Myocyte (in vitro differentiated cells): ENCODE measurements around the gene SYNDIG1. TPM values are rescaled to one million over a fixed set of nuclear protein-coding genes. Genes with fewer than 3 reads are reported as not detected.

Source experiments
- DNase-seq: peaks from one replicate; pipeline ENCODE4 v3.0.0-alpha.2; 2012; ENCODE audit warnings: low read depth
- total RNA-seq: library from RNA; depleted of rRNA; stranded (reverse); fragments of >200 nt; gene quantifications from 2 replicates; pipeline ENCODE4 v1.2.3, GENCODE V29; 2014

The SYNDIG1 gene
- total RNA-seq, 1 donor from 2014 or later, result not detected

DNA sequence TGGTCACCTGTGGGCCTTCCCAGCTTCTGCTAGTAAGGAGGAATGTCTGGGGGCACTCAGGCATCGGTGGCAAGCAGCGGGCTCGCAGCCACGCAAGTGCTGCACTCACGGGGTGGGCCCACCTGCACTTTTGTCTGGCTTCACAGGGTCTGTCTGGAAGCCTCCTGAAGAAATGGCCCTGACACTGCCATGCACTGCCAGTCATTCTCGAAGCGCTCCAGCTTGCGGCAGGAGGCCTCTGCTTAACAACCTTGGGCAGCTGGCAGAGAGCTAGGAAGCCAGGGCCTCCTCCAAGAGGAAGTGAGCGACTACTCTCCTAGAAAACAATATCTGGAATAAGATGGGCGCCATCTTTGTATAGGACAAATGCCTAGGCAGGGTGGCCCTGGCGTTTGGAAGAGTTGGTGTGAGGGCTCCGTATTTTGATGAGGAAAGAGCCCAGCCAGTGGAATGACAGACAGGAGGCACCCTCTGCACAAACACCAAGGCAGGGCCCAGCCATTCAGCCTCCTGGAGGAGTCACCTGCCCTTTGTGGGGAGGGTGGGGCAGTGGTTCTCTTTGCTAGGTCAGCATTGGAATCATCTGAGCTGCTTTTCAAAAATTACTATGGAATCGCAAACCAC, 113.9 kb downstream of the SYNDIG1 start:
- no peak for DNase-seq

DNA sequence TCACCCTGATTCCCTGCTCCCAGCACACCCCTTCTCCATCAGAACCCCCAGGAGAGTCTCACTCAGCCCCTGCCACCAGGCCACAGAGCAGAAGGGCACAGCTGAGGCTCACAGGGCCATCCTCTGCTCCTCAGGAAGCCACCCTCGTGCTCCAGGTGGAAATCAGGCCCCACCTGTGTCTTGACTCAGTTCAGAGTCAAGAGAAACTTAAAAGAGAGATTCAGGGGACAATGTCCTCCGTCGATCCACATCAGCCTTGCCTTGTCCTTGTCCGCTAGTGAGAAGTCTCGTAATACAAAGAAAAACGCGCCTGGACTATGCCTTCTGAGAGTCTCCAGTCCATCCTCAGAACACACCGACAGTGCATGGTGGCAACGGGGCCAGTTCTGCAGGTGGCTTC, 114.6 kb downstream of the SYNDIG1 start:
- DNase-seq, result no peak

DNA sequence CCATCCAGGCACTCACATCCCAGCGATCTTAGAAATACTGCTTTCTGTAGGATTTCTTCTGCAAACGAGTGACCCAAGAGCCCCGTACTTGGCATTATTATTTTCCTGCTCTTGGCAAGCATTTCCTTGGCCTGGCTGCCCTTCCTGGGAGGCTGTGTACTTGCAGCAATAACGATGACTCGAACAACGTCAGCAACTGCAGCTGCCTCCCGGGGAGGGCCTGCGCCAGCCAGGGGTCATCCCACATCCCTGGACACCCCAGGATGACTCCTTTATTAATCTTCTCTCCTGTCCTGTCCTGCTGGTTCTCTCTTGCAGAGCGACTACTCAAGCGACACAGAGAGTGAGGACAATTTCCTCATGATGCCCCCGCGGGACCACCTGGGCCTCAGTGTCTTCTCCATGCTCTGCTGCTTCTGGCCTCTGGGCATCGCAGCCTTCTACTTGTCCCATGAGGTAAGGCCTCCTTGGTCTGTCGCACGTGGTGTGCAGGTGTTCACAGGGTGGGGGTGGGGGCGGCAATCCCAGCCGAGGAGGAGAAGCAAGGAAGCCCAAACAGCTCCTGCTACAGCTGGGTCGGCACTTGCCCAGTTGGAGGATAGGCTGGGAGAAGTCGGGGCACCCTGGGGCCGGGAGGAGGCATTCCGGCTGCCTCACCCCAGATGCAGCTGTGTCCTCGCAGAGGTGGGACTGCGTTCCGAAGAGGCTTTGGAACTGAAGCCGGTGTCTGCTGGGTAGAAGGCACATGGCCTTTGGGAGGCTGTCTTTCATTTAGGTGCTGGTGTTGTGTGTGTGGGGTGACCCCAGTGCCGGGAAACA, 115.3 kb downstream of the SYNDIG1 start:
- peak; percentile 22 for DNase-seq

DNA sequence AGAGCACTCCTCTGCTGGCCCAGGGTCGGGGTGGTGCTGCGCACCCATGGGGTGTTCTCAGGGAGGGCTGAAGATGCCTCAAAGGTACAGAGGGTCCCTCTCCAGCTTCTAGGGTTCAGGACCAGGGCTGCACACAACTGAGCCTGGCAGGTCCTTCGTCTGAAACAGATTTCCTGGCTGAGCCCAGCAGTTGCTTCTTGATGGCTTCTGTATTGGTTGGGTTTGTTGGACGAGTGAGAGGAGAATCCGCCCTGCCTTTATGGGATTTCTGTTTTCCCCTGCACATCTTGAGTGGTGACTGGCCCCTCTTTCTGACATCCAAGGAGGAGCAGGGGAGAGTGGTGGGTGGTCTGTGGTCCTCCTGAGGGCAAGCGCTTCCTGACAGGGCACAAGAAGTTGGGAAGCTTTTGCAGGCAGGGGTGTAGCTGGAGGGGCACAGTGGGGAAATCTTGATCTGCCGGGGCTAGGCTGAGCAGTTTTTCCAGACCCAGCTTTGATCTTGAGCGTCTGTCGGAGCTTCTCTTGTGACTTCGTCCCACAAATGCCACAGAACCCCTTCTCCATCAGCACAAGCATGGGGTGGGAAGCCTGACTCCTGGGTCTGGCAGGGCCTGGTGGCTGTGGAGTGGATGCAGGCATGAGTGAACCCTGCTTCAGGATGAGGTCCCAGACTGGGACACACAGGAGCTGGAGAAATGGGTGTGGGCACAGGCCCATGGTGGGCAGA, 116.5 kb downstream of the SYNDIG1 start:
- no peak for DNase-seq

DNA sequence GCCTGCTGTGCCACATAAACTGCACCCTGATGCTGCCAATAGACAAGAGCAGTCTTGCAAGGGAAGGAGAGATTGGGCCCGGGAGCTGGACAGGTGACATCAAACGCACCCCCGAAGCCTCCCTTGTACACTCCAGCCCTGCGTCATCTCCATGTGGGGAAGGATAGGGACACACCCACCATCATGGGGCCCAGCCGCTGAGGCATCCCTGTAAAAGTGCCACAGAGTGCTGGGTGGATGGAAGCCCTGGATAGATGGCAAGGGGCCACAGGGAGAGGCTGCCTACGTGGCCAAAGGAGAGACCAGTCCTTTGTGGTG, 117.1 kb downstream of the SYNDIG1 start:
- DNase-seq, result no peak

DNA sequence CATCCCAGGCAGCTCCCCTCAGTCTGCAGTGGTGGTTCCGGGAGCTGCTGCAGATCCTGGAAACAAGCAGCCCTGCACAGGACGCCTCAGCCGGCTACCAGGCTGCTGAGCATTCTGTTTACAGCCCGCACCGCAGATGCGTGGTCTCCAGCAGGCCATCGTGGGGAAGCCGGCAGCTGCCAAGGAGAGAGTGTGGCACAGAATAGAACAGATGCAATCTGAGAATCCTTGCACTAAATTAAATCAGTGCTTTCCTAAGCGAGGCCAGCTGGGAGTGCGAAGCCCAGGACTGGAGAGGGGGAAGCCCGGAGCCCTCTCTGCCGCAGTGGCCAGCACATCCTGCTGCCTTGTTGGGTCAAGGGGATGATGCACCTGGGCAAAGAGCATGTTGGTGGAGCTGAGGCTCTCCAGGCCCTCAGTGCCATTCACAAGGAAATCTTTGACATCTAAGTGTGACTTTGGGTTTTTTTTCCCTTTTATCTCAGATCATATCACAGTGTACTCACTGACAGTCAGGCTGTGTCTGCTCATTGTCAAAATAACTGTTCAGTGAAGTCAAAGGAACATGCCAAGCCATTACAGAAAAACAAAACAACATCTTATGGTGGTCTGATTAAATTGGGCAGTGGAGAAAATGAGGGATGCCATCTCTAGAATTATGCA, 118.1 kb downstream of the SYNDIG1 start:
- DNase-seq, result peak; percentile 71

DNA sequence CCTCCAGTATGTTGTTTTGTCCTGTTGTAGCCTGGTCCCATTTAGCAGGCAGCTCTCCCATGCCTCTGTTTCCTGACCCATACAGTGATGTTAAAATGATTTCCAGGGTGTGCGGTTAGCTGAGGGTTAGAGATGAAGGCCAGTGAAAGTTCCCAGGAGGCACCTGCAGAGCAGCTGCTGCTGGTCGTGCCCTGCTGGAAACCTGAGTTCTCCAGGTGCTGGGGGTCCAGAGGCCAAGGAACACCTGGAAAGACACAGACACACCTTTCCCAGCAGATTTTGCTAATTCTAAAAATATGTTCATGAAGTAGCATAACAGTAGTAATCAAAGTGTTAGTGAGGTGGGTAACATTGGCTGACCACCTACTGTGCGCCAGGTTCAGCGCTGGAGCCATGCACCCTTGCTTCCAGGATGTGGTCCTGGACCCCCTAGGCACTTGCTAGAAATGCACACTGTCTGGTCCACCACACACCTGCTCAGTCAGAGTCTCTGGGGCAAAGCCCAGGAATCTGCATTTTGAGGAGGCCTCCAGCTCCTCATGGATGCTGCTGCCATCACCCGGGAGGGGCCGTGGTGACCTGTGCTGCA, 118.7 kb downstream of the SYNDIG1 start:
- no peak for DNase-seq

DNA sequence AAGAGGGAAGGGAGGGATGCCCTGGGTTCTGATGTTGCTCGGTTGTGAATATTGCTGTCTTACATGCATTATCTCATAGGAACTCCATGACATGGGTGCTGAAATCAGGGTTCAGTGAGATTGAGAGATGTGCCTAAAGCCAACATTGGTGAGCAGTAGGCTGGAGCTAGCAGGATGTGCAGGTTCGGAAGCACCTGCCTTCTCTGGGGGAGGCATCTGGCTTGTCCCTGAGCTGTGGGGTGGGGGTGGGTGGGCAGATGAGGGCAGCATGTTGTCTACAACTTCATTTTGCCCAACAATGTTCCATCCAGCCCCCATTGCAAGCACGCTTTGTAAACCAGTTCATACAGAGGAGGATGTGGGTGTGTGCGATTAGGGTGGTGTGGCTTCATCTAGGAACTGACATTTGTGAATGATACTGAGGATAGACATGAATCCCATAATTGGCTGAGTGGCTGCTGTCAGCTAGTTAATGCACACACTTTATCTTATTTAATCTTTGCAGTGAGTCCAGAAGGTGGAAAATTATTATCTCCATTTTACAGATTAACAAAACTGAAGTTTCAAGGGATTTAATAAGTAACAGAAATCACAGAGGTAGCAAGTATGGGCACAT, 119.4 kb downstream of the SYNDIG1 start:
- no peak for DNase-seq

DNA sequence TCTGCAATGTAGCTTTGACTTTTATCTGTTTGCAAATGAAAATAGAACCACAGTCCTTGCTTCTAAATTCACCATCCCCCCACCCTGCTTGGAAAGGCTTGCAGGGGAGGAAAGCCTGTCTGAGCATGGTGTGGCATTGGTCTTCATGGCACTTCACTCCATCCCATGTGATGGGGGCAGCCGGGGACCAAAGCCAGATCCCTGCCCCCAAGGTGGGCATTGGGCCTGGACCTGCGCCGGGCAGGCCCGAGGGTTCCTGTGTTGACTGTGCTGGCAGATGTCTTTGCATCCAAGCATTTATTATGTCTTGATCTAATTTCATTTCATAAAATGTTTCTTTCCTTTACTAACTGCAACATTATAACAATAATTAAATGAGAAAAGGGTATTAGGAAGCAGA, 120.0 kb downstream of the SYNDIG1 start:
- no peak for DNase-seq

DNA sequence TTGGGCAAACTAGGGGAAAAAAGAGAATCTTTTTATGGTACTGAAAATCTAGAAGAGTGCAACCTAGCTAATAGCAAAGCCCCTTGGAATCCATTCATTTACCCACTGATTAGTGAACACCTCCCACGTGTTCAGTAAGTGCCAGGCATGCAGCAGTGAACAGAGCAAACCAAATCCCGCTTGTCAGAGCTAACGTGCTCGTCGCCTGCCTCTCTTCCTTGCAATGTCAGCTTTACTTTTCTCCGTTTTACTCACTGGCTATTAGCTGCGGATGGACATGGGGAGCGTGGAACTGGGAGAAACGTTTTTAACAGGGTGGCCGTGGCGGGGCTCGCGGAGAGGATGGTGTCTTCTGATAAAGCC, 120.4 kb downstream of the SYNDIG1 start:
- DNase-seq, result no peak

DNA sequence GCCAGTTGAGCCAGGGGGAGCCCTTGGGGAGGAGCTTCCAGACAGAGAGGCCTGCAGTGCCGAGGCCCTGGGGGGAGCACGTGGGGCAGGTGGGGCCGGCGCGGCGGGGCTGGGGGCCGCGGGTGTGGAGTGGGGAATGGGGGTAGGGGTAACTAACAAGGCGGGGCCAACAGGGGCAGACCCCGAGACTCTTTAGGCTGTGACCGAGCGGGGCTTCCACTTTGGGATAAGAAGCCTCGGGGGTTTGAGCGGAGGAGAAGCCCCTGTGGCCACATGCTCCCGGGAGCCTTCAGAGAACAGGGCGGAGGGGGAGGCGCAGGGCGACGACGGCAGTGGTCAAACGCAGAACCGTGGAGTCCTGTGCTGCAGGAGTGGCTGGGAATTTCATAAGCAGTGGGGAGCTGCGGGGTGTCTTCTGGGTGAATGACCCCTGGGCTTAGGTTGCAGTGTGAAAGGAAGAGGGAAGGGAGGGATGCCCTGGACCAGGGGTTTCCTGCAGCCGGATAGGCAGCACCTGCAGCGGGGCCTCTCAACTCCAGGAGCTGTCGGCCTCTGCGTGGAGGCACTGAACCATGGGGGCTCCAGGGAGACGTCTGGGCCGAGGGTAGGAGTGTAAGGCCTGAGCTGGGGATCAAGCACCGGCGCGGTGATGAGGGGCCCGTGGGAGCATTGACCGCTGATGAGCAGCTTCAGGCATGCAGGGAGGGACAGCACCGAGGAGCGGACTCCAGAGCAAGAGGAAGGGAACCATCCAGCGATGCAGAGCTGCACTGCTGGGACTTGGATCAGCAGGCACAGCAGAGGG, 121.0 kb downstream of the SYNDIG1 start:
- no peak for DNase-seq

DNA sequence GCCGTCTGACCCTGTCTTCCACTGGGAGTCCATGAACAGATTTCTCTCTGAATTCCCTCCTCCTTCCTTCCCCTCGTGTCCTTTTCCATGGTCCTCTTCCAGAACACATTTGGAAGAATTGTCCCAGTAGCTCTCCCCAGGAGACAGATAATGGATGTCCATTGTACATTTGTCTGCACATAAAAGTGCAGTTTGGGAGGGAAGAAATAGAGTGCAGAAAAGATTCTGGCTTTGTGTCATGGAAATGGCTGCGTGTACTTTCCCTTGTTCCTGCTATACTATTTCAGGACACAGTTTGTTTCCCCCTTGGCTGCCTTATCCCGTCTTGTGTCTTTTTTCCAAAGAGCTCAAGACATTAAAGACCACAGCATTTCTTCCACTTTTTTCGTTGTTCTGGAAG, 127.6 kb downstream of the SYNDIG1 start:
- DNase-seq, result no peak

DNA sequence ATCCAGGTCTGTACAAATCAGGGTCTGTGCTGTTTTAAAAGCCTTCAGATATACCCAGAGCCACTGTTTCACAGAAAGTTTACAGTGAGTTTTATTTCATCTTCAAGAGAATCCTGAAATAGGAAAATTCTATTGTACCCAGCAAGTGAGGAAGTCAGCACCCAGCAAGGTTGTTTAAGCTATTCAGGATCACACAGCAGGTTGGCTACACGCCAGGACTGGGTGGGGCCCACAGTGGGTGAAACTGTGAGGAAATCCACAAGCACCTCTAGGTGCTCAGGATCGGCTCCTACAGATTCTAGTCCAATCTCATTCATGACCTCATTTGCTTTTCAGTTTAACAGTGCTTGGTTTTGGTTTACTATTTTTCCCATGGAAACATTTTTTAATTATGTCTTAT, 128.9 kb downstream of the SYNDIG1 start:
- no peak for DNase-seq

DNA sequence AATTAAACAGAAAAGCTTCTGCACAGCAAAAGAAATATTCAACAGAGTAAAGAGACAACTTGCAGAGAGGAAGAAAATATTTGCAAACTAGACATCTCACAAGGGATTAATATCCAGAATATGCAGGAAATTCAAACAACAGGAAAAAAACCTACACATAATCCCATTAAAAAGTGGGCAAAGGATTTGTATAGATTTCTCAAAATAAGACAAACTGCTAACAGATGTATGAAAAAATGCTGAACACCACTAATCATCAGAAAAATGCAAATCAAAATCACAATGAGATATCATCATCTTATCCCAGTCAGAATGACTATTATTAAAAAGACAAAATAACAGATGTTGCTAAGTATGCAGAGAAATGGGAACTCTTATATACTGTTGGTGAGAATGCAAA, 129.6 kb downstream of the SYNDIG1 start:
- DNase-seq, result no peak

DNA sequence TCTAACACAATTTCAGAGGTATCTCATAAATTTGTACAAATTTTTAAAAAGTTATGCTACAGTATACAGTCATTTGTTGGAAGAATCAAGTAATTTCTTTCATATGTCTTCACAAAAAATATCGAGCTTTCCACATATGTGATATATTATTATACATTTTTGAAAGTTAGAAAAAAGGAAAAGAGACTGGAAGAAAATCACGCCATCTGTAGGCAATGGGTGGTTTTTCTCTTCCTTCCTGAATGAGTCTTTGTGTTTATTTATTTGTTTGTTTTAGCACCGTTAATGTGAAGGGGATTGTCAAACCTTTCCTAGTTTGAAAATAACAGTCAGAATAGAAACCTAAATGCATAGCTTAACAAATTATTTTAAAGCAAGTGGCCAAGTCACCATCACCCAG, 130.6 kb downstream of the SYNDIG1 start:
- no peak for DNase-seq

DNA sequence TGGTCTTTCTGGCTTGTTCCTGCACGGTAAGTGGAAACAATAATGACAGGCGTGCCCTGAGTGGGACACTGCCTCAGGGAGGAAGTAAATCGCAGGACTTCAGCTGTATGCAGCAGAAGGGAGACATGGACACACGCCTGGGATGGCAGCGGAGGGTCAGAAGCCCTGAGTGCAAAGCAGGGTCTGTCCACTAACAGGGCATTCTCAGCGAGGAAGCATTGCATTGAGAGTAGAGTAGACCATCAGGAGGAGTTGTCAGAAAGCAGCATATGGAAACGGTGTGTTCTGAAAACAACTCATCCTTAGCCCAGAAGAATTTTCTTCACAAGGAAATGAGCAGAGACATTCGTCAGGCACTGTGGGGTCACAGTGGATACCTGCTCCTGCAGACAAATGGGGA, 134.0 kb downstream of the SYNDIG1 start:
- DNase-seq, result no peak

DNA sequence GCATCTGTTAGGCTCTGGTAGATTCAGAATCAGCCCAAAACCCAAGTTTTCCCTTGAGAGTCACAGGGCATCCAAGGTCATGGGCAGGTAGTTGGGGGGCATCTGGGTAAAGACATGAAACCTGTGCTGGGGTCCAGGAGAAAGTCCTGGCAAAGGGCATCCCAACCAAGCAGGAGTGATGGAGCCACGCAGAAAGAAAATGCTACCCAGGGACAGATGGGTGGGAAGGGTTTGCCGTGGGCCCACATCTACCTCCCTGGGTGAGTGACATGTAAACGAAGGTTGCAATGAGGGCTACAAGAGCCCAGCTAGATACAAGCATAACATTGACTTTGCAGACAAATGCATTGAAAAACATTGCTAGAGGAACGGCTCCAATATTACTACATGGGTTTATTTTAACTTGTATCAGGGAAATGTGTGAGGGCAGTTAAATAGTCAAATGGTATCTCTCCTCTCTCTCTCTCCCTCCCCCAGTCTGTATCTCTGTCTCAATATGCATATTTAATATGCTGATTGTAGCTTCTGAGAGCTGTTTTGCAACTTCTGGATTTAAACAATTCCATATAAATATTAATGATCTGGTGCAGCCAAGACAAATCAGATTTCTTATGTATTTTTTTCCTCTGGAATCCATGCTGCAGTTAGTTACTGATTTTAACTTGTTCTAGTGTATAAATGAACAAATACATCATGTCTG, 135.7 kb downstream of the SYNDIG1 start:
- no peak for DNase-seq

DNA sequence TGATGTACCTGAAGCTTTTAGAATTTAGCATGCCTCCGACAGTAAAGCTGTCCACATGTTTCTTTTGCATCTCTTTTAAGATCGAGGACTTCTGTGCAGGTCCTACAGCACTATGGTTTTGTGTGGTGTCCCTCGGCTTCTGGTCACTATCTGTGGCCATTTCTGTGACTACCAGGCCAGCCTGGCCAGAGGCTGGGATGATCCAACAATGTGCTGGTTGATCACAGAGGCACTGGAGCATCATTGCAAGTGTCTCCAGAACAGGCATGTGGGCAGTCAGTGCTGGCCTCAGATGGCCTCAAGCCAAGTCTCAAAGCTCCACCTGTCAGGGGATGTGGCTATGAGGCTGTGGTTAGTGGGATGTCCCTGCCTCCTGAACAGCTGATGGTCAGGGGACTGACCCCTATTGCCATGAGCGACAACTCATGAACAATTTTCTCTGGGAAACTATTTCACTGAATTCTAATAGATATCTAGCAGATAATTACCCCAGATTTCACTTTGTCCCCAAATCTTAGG, 136.6 kb downstream of the SYNDIG1 start:
- peak; percentile 95 for DNase-seq

DNA sequence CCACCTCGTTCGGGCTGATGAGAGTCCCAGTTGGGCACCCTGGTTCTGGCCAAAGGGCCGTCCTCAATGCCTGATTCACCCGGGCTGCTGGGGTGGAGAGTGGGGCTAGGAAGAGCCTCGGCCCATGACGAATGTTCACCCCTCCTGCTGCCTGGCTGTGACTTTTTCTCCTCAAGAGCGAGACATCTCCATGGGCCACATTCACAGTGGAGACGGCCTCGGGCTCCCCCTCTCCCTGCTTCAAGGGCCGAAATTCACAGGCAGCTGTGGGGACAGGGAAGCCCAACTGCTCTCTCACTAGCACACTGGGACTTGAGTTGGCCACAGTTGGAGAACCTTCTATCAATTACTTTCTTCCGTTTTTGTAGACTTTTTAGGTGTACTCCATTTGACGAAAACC, 138.0 kb downstream of the SYNDIG1 start:
- no peak for DNase-seq
